Thoracic aorta (tissue), 2 donors: ENCODE data around the gene FSTL4. TPM values are rescaled to one million over a fixed set of nuclear protein-coding genes. Genes with fewer than 3 reads are reported as not detected.

Source experiments
- ATAC-seq: fragments of 150-250 bp; one replicate; pipeline ENCODE4 v1.8.0; 2017; ENCODE audit warnings: low read depth; ENCODE audit not compliant: insufficient number of reproducible peaks, low FRiP score
- DNase-seq: peaks from one replicate; pipeline ENCODE4 v3.0.0-alpha.2; 2020; ENCODE audit warnings: low spot score
- H3K27ac ChIP-seq, 2 donors: fragments of 200-600 bp; sonication (generic); 1 replicate in 1 of 2; 2 replicates in 1 of 2; pipeline ENCODE4 v1.5.1; 2016; ENCODE audit warnings: mild to moderate bottlenecking in 2 of 2, moderate library complexity in 2 of 2
- H3K27me3 ChIP-seq: fragments of 200-600 bp; sonication (generic); replicated peaks from 2 replicates; pipeline ENCODE4 v1.6.0; 2016; ENCODE audit warnings: mild to moderate bottlenecking; ENCODE audit not compliant: insufficient read depth
- H3K36me3 ChIP-seq: fragments of 200-600 bp; sonication (generic); one replicate; pipeline ENCODE4 v1.5.1; 2016
- H3K4me1 ChIP-seq, 2 donors: fragments of 200-600 bp; sonication (generic); 1 replicate in 1 of 2; 2 replicates in 1 of 2; pipeline versions ENCODE4 v1.5.1 to v1.6.0; 2016; ENCODE audit warnings: low read depth in 2 of 2, mild to moderate bottlenecking in 1 of 2; ENCODE audit not compliant: control insufficient read depth in 1 of 2
- H3K4me3 ChIP-seq: fragments of 200-600 bp; sonication (generic); 2 replicates; pipeline ENCODE4 v1.5.1; 2016; ENCODE audit warnings: mild to moderate bottlenecking
- H3K9me3 ChIP-seq: fragments of 200-600 bp; sonication (generic); 2 replicates; pipeline ENCODE4 v1.5.1; 2016
- CTCF ChIP-seq: fragments of 200-600 bp; sonication (generic); IDR thresholded peaks from one replicate; pipeline ENCODE4 v1.5.1; 2019; ENCODE audit warnings: antibody characterized with exemption
- total RNA-seq, 2 donors: library from RNA; depleted of rRNA; stranded (reverse); fragments of >200 nt; gene quantifications; one replicate each; pipeline versions ENCODE4 v1.1.0 to v1.2.3, GENCODE V29; 2016

FSTL4 gene
- total RNA-seq, 2 donors from 2014 or later: not detected

DNA sequence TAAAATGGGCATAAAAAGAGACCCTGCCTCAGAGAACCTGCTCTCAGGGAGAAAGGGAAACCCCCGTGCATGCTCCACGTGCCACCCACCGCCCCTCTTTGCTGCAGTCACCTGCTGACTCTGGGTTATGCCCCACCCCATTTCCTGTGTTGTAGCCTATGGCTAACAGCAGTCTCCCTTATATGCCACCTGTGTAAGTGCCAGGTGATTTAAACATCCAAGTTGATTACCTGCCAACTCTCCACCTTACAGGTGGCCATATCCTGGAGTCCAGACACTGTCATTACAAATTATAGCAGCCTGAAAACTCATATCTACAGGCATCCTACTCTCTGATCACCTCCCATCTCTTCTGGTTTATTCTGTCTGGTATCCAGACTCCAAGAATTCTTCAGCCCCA, 318.0 kb downstream of the FSTL4 start:
- no peak for TF ChIP-seq CTCF
- Histone ChIP-seq H3K27me3 (no peaks in the 10 kb centered on the region), H3K36me3 (no peaks in the 10 kb centered on the region), H3K4me3 (no peak overlapping the region), H3K9me3 (no peaks in the 10 kb centered on the region), H3K4me1 (no peaks in the 10 kb centered on the region), H3K27ac (no peak overlapping the region)
- DNase-seq (no peak), ATAC-seq (no peak)

- Histone ChIP-seq H3K36me3 (no peaks in the 10 kb centered on the region), H3K9me3 (no peaks in the 10 kb centered on the region), H3K27me3 (no peaks in the 10 kb centered on the region), H3K27ac (no peak overlapping the region), H3K4me3 (no peak overlapping the region), H3K4me1 (no peaks in the 10 kb centered on the region)
- ATAC-seq (no peak), DNase-seq (no peak)
- TF ChIP-seq CTCF: no peak
These were observed 318.4 kb downstream of the FSTL4 start for GRCh38 chr5:133293960-133294359.

DNA sequence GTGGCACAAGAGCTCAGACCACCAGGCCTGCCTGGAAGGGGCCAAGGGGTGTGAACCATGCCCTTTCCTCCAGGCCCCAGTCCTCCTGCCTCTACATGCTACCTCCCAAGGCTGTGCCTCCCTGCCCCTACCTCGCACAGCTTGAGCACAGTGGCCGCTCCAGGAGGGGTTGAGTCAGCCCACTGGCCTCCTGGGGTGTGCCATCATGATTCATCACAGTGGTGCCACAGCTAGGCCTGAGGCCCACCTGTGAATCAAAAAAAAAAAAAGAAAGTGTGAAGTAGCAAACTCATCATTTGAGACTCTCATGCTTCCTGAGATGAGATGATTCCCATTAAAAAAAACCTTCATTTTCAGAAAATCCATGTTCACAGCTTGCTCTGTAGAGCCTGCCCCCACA, 320.0 kb downstream of the FSTL4 start:
- DNase-seq (no peak), ATAC-seq (no peak)
- H3K4me1 ChIP-seq: no peaks in the 10 kb centered on the region
- no peaks in the 10 kb centered on the region for H3K36me3 ChIP-seq
- H3K27ac ChIP-seq: no peak overlapping the region
- TF ChIP-seq CTCF: no peak
- no peaks in the 10 kb centered on the region for H3K27me3 ChIP-seq
- H3K9me3 ChIP-seq: no peaks in the 10 kb centered on the region
- no peak overlapping the region for H3K4me3 ChIP-seq

DNA sequence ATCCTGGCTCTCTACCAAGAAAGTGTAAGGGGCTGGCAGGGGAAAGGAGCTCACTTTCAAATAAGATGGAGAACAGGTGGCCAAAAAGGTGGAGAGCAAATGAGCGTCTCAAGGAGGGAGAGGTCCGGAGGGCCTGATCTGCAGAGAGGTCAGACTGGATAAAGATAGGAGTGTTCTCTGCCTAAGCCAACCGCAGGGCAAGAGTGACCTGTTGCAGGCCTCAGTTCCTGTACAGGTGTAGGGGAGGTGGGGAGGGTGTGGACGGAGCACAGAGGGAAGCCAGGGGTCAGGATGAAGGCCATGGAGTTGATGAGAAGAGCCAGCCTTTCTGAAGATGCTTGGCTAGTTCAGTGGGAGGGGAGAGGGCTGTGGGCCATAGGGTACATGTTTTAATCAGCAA, 320.8 kb downstream of the FSTL4 start:
- H3K27me3 ChIP-seq: no peaks in the 10 kb centered on the region
- no peak for ATAC-seq

GRCh38 chr5:133290669-133291240, 321.6 kb downstream of the FSTL4 start:
- Histone ChIP-seq H3K9me3 (no peaks in the 10 kb centered on the region), H3K27me3 (no peaks in the 10 kb centered on the region), H3K4me3 (no peak overlapping the region), H3K27ac (no peak overlapping the region), H3K36me3 (no peaks in the 10 kb centered on the region), H3K4me1 (no peaks in the 10 kb centered on the region)
- no peak for TF ChIP-seq CTCF
- ATAC-seq: no peak
- no peak for DNase-seq

More for the DNA sequence above, 320.8 kb downstream of the FSTL4 start:
- TF ChIP-seq CTCF: no peak
- Histone ChIP-seq H3K4me3 (no peak overlapping the region), H3K36me3 (no peaks in the 10 kb centered on the region), H3K27ac (no peak overlapping the region), H3K9me3 (no peaks in the 10 kb centered on the region), H3K4me1 (no peaks in the 10 kb centered on the region)
- no peak for DNase-seq
